Measurements from ENCODE around the gene AKAP13. TPM values are rescaled to one million over a fixed set of nuclear protein-coding genes. Genes with fewer than 3 reads are reported as not detected.

The AKAP13 gene
- total RNA-seq, 2 experiments from 2014 or later, result 83.2 to 85.2 TPM

DNA sequence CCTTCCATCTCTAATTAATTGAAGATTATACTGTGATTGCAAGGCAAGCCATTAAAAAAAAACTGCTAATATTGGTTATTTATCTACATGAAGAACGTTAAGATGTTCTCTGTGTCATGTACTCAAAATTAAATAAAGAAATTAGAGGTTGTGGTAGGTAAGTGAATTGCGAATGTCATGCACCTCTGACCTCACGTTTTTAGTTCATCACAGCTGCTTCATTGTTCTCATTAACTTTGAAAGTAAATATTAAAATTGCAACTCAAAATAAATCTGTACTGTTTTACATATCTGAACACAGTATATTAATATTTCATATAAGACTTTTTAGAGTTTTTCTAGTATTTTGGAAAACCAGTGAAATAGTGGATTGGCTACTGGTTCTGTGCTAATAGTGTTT is 320.4 kb downstream of the AKAP13 start:
- H3K4me1 Mint-ChIP-seq, result peaks cover 56% of the 10 kb centered on the region
- H3K27ac Mint-ChIP-seq, result peak overlapping the region; percentile 70
- H3K27me3 Mint-ChIP-seq, result no peaks in the 10 kb centered on the region
- H3K9me3 Mint-ChIP-seq, result no peaks in the 10 kb centered on the region
- H3K4me3 Mint-ChIP-seq, result no peak overlapping the region
- peaks cover 32% of the 10 kb centered on the region for H3K36me3 Mint-ChIP-seq
- no peak for DNase-seq

DNA sequence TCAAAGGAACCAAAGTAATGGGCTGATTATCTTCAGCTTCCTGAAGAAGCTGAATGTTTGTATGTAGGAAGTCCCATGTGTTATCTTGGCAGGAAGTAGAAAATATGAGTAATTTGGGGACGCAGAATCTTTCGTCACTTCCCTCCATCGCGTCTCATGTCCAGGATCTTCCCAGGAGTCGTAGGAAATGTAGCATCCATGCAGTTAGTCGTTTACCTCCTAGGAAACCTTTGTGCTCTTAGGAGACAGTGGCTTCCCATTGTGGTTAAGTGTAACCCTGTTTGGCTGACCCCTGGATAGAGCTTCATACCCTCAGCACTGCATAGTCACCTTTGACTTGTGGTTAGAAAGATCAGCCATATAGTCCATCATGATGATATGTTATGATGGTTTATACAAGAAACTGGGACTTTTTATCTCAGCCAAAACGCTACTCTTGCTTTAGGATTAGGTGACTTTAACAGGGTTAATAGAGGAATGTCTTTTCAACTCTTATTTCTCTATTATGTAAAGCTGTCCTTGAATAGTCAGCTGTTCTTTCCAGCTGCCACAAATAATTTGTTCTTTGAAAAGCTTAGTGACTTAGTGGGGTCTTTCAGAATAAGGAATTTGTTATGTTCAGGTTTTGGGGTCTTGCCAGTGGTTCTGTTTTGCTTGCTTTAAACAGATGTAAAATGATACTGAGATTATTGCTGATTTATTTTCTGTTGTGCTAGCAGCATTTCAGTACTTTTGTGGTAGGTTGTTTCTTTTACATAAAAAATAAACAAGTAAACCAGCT is 322.1 kb downstream of the AKAP13 start:
- H3K4me3 Mint-ChIP-seq, result peak overlapping the region; percentile 66
- H3K9me3 Mint-ChIP-seq, result no peaks in the 10 kb centered on the region
- DNase-seq, result peak; percentile 39
- peaks cover 25% of the 10 kb centered on the region for H3K36me3 Mint-ChIP-seq
- H3K4me1 Mint-ChIP-seq, result peaks cover 65% of the 10 kb centered on the region
- peak overlapping the region; percentile 97 for H3K27ac Mint-ChIP-seq
- no peaks in the 10 kb centered on the region for H3K27me3 Mint-ChIP-seq

DNA sequence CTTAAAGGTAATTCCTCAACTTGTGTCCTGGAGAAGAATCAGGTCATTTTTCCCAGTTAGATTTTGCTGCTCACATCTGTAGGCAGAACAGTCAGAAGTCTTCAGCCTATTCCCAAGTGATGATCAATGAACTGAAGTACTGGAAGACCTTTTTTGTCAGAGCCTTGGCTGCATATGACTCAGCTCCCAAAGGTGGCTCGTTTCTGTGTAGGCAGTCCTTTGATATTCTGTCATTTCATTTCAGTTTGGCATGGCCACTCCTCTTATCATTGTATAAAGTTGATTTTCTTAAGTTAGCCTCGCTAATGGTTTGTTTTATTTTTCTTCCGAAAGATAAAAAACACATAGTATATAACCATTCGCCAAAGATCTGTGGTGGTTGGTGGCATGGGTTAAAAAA is 323.7 kb downstream of the AKAP13 start:
- Mint-ChIP-seq H3K4me1 (peaks cover 77% of the 10 kb centered on the region), H3K4me3 (peak overlapping the region; percentile 59), H3K36me3 (peaks cover 28% of the 10 kb centered on the region), H3K9me3 (no peaks in the 10 kb centered on the region), H3K27me3 (no peaks in the 10 kb centered on the region), H3K27ac (peak overlapping the region; percentile 92)
- DNase-seq, result peak; percentile 48

DNA sequence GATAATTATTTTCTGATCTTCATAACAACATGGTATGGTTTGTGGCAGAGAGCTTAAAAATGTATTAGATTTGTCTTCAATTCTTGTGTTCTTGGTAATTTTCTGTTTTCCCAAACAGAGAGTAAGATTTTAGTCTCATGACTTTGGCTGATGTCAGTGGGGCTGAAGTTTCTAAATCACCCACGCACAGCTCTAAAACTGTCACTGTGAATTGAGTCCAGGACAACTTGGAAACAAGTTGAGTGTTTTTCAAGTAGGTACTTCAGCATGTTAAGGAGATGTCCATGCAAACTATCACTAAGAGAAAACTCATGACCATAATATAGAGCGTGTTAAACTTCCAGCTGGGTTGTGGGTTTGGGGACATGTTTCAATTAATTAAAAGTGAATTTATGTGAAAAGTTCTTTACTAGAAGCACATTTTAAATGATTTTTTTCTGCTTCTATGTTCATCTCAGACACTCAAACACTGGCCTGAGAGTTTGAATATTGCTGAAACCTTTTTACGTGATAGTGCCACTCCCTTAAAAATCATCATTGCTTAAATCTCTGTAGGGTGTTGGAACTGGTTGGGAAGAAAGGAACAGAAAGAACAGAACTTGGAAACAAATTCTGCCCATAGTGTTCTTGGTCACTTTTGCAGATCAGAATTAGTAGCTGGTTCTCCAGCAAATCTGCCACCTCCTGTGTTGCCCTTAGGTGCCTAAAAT is 324.5 kb downstream of the AKAP13 start:
- Mint-ChIP-seq H3K4me3 (peak overlapping the region; percentile 59), H3K27me3 (no peaks in the 10 kb centered on the region), H3K36me3 (peaks cover 31% of the 10 kb centered on the region), H3K27ac (peak overlapping the region; percentile 92), H3K4me1 (peaks cover 76% of the 10 kb centered on the region), H3K9me3 (no peaks in the 10 kb centered on the region)
- DNase-seq, result no peak

DNA sequence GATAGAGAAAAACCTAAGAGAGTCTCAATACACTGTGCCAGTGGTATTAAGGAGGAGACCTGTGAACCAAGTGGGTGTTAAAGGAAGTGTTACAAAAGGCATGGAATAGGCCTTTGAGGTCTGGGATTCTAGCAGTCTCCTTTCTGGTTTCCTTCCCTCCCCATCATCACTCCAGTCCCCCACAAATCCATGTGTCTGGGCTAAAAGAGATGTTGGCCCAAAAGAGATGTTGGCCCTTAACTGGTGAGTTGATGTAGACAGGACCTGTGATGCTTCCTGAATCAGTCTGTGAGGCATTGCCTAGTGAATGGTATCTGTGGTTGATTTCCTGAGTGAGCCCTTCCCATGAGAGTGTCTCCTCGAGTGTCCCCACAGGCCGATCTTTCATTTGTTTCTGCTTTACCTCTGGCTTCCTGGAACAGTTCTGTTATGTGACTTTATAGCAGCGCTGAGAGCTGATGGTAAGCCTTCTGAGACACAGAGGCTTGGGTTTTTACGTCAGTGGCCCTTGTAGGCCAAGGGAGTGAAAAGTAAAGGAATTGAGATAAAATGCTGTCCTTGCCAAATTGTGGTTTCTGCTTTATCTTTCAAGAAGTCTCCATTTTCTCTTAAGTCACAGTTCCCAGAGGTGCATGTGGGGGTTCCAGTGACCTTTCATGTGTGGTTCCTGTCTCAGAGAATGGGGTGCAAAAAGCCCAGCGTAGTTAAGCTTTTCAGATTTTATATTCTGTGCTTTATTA is 326.5 kb downstream of the AKAP13 start:
- Mint-ChIP-seq H3K9me3 (no peaks in the 10 kb centered on the region), H3K27ac (peak overlapping the region; percentile 100), H3K36me3 (peaks cover 38% of the 10 kb centered on the region), H3K27me3 (no peaks in the 10 kb centered on the region), H3K4me3 (peak overlapping the region; percentile 88), H3K4me1 (peaks cover 84% of the 10 kb centered on the region)
- DNase-seq, result peak; percentile 45

DNA sequence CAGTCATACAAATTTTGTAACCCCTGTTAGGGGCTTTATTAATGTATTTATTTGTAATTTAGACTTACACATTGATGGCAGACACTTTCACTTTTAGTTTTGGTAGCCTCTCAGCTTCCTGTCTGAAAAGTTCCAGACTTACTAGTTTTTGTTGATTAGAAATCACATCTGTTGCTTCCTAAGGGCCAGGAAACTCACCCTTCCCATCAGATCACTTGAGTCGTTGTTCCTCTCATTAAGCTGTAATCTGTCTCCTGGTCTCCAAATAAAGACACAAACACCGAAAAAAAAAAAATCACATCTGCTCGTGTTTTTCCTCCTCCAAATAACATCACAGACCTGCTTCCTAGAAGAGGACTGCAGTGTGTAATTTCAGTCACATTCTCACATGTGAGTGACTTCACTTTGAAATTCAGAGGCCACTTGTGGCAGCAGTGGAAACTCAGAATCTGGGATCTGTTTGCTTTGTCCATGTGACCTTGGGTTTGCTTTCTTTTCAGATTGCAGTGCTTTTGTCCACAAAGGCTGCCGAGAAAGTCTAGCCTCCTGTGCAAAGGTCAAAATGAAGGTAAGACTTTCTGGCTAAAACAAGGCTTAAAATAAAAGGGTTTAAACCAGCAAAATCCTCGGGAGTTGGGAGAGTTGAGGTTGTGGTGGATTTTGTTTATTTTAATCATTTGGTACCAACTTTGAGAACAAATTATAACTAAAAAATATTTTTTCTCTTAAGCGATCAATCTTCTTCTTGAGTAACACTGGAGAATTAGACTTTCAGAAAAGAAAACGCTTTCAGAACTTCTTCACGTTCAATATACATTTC is 327.3 kb downstream of the AKAP13 start:
- Mint-ChIP-seq H3K9me3 (no peaks in the 10 kb centered on the region), H3K36me3 (peaks cover 43% of the 10 kb centered on the region), H3K4me3 (peak overlapping the region; percentile 88), H3K27ac (peak overlapping the region; percentile 100), H3K4me1 (peaks cover 81% of the 10 kb centered on the region), H3K27me3 (no peaks in the 10 kb centered on the region)
- DNase-seq, result no peak

DNA sequence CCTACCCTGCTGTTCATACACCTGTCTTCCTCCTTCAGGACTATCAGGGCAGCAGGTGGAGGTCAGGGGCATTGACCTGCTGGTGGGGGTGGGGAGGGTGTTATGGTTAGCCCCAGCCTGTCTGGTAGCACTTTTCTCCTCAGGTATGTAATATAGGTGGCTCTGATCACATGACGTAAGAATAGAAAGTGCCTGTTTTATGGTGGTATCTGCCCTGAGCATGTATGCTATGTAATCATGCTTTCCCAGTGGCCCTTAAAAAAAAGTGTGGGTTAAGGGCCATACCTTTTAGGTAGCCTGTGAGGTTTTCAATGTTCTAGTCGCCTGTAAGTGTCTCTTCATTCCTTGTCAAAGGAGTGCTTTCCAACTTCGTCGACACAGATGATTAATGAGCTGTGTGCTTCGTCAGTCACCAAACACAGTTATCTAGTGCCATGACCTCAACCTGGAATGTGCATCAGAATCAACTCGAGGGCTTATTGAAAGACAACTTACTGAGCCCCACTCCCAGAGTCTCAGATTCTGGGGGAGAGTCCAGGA is 328.1 kb downstream of the AKAP13 start:
- Mint-ChIP-seq H3K27me3 (no peaks in the 10 kb centered on the region), H3K4me3 (peak overlapping the region; percentile 57), H3K9me3 (no peaks in the 10 kb centered on the region), H3K36me3 (peaks cover 43% of the 10 kb centered on the region), H3K27ac (peak overlapping the region; percentile 100), H3K4me1 (peaks cover 78% of the 10 kb centered on the region)
- no peak for DNase-seq

DNA sequence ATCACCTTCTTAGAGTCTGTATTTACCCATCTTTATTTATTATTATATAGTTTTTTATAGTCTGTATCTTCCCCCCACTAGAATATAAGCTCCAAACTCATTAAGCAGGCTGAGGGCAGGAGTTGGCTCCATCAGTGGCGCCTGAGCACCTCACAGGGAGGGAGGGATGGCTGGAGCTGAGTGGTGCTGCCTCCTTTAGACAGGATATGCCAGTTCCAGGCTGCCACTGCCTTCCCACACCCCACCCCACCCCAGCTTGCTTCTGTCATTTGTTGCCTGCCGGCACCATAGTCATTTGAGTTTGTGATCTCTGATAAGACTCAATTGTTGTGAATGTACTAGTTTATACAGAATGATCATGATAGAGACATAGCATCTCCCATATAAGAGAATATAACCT is 328.8 kb downstream of the AKAP13 start:
- H3K27me3 Mint-ChIP-seq, result no peaks in the 10 kb centered on the region
- peaks cover 43% of the 10 kb centered on the region for H3K36me3 Mint-ChIP-seq
- H3K4me1 Mint-ChIP-seq, result peaks cover 71% of the 10 kb centered on the region
- H3K4me3 Mint-ChIP-seq, result no peak overlapping the region
- no peaks in the 10 kb centered on the region for H3K9me3 Mint-ChIP-seq
- H3K27ac Mint-ChIP-seq, result peak overlapping the region; percentile 51
- no peak for DNase-seq

DNA sequence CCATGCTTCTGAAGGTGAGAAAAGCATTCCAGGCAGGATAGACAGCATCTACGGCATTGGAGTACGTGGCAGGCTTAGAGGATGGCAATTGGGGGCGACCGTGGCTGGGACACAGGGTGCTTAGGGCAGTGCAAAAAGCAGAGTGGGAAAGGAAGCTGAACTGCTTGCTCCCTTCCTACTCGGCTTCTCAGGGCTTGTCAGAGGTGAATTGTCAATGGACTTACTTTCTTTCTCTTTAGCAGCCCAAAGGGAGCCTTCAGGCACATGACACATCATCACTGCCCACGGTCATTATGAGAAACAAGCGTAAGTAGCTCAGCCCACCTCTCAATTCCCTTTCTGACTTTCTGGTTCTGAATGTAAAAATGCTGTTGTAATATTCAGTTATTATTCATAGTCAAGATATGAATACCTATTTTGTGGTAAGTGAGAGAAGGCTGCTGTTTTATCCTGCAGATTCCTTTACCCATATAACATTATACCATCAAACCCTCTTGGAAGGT is 330.0 kb downstream of the AKAP13 start:
- peaks cover 47% of the 10 kb centered on the region for H3K36me3 Mint-ChIP-seq
- peak overlapping the region; percentile 14 for H3K4me3 Mint-ChIP-seq
- H3K27ac Mint-ChIP-seq, result peak overlapping the region; percentile 86
- no peaks in the 10 kb centered on the region for H3K9me3 Mint-ChIP-seq
- no peaks in the 10 kb centered on the region for H3K27me3 Mint-ChIP-seq
- peaks cover 62% of the 10 kb centered on the region for H3K4me1 Mint-ChIP-seq
- no peak for DNase-seq

DNA sequence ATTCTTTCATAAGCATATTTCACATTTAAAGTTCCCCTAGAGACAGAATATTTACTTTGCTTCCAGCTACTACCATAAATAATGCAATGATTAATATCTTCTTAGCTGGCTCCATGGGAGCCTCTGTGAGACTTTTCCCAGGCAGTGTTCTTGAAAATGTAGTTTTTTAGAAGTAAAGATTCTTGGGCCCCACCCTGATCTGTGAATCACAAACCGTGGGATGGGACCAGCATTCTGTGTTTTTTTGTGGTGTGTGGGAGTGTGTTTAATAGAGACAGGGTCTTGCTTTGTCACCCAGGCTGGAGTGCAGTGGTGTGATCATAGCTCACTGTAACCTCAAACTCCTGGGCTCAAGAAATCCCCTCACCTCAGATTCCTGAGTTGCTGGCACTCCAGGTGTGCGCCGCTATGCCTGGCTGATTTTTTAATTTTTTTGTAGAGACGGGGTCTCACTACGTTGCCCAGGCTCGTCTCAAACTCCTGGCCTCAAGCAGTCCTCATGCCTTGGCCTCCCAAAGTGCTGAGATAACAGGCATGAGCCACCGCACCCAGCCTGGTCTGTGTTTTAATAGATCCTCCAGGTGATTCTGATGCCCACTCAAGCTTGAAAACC is 331.3 kb downstream of the AKAP13 start:
- peaks cover 47% of the 10 kb centered on the region for H3K36me3 Mint-ChIP-seq

DNA sequence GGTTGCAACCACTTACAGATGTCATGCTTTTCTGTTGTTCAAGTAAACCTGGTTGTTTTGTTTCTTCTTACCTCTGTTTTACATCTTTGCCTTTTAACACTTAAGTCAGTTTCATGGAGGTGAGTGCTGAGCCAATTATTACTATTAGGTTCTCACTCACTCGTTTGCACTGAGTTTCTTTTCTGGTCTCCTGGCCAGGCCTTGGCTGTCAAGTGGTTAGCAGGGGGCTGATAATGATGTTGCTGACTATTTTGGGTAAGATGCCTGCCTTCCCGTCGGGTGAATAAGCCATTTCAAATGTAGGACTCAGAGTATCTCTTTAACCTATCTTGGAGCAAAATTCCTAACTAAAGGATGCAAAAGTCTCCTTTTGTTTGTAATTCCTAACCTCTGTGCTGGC is 335.9 kb downstream of the AKAP13 start:
- Mint-ChIP-seq H3K4me1 (peaks cover 41% of the 10 kb centered on the region), H3K27me3 (no peaks in the 10 kb centered on the region), H3K36me3 (peaks cover 47% of the 10 kb centered on the region), H3K4me3 (no peak overlapping the region), H3K27ac (peak overlapping the region; percentile 54), H3K9me3 (no peaks in the 10 kb centered on the region)
- DNase-seq, result no peak

More for the DNA sequence above, 331.3 kb downstream of the AKAP13 start:
- Mint-ChIP-seq H3K4me1 (peaks cover 55% of the 10 kb centered on the region), H3K4me3 (no peak overlapping the region), H3K9me3 (no peaks in the 10 kb centered on the region), H3K27ac (peak overlapping the region; percentile 18), H3K27me3 (no peaks in the 10 kb centered on the region)
- no peak for DNase-seq

DNA sequence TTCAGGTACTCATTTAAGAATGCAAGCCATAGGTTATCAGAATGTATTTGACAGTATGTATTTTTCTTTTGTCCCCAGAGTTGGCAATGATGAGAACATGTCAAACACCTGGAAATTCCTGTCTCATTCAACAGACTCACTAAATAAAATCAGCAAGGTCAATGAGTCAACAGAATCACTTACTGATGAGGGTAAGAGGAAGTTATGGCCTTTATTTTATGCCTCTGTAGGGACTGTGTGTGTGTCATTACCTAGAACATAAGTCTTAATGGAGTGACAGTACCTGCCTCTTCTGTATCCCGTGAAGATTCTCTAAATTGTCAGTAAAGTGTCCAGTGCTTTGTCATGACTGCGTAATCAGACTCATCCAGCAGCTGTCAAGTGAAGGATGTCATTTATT is 336.8 kb downstream of the AKAP13 start:
- H3K4me1 Mint-ChIP-seq, result peaks cover 33% of the 10 kb centered on the region
- DNase-seq, result no peak
- H3K36me3 Mint-ChIP-seq, result peaks cover 37% of the 10 kb centered on the region
- H3K9me3 Mint-ChIP-seq, result no peaks in the 10 kb centered on the region
- H3K27ac Mint-ChIP-seq, result peak overlapping the region; percentile 55
- H3K27me3 Mint-ChIP-seq, result no peaks in the 10 kb centered on the region
- no peak overlapping the region for H3K4me3 Mint-ChIP-seq

DNA sequence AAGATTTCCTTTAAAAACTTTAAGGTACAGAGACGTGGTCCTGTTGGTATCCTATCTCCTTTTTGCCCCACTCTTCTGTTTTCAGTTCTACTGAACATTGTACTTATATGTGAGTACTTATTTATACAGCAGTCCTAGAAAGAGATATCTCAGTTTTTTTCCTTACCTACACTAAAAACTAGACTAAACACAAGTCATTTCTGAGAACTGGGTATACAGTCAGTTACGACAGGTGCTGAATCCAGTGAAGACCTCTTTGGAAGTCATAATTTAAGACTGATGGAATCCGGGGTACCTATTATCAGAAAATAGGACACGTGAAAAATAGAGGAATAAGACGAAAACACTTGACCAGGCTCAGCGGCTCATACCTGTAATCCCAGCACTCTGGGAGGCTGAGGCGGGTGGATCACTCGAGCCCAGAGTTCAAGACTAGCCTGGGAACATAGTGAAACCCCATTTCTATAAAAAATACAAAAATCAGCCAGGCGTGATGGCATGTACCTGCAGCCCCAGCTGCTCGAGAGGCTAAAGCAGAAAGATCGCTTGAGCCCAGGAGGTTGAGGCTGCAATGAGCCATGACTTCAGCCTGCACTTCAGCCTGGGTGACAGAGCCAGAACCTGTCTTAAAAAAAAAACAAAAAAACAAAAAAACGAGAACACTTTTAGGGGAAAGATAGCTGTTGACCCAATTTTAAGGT is 338.0 kb downstream of the AKAP13 start:
- peaks cover 36% of the 10 kb centered on the region for H3K36me3 Mint-ChIP-seq
- H3K9me3 Mint-ChIP-seq, result no peaks in the 10 kb centered on the region
- H3K27me3 Mint-ChIP-seq, result no peaks in the 10 kb centered on the region
- H3K4me3 Mint-ChIP-seq, result no peak overlapping the region
- H3K4me1 Mint-ChIP-seq, result peaks cover 27% of the 10 kb centered on the region
- DNase-seq, result no peak
- peak overlapping the region; percentile 56 for H3K27ac Mint-ChIP-seq

All from activated naive CD8-positive, alpha-beta T cell treated with anti-CD3 and anti-CD28 coated beads for 36 hours (primary cell).